ENCODE data around the gene HVCN1. TPM values are rescaled to one million over a fixed set of nuclear protein-coding genes. Genes with fewer than 3 reads are reported as not detected.

Gene HVCN1
- total RNA-seq, 2 donors from 2014 or later: 8.8 to 9.5 TPM

- H3K36me3 Mint-ChIP-seq (ENCODE audit: low read depth): peaks cover 76% of the 10 kb centered on the region
Observed at GRCh38 chr12:110731479-110731878, 42.6 kb upstream of the HVCN1 start.

GRCh38 chr12:110728628-110729027, 39.7 kb upstream of the HVCN1 start:
- Histone ChIP-seq H3K27me3 (ENCODE audit: control insufficient read depth, insufficient read depth, low read length, poor library complexity, severe bottlenecking) (no peaks in the 10 kb centered on the region), H3K27ac (ENCODE audit: low read depth, low read length) (no peak overlapping the region), H3K36me3 (ENCODE audit: control insufficient read depth, insufficient read depth, low read length) (peaks cover 81% of the 10 kb centered on the region), H3K9ac (ENCODE audit: extremely low read depth, low read length, poor library complexity, severe bottlenecking) (no peak overlapping the region), H3K9me3 (ENCODE audit: control insufficient read depth, low read length) (no peaks in the 10 kb centered on the region), H3K4me3 (ENCODE audit: low read length) (no peak overlapping the region), H3K4me1 (ENCODE audit: control insufficient read depth, insufficient read depth, low read length) (peaks cover 11% of the 10 kb centered on the region)
- peak; percentile 10 for DNase-seq
- Mint-ChIP-seq H3K27ac (no peak overlapping the region), H3K36me3 (ENCODE audit: low read depth) (peaks cover 76% of the 10 kb centered on the region), H3K4me1 (peaks cover 31% of the 10 kb centered on the region), H3K4me3 (no peak overlapping the region), H3K27me3 (ENCODE audit: insufficient read depth) (no peaks in the 10 kb centered on the region), H3K9me3 (no peaks in the 10 kb centered on the region)
- no peak for TF ChIP-seq CTCF (conservative IDR thresholded peaks at IDR 0.05)
- WGBS, 2 experiments (ENCODE audit: insufficient coverage in 1 of 2, insufficient read length in 1 of 2): 100% methylated on average over 1 of the region's 1 CpG; no CpG with 5 or more reads in 1 of the 2 experiments

More at GRCh38 chr12:110731479-110731878, 42.6 kb upstream of the HVCN1 start:
- 92 to 96% methylated on average over 2 of the region's 2 CpGs for WGBS, 2 experiments (ENCODE audit: insufficient coverage in 1 of 2, insufficient read length in 1 of 2)
- H3K4me3 ChIP-seq (ENCODE audit: low read length): no peak overlapping the region
- peak; percentile 3 for DNase-seq
- no peak overlapping the region for H3K27ac Mint-ChIP-seq
- H3K9ac ChIP-seq (ENCODE audit: extremely low read depth, low read length, poor library complexity, severe bottlenecking): no peak overlapping the region
- H3K9me3 ChIP-seq (ENCODE audit: control insufficient read depth, low read length): no peaks in the 10 kb centered on the region
- H3K4me1 ChIP-seq (ENCODE audit: control insufficient read depth, insufficient read depth, low read length): peaks cover 11% of the 10 kb centered on the region
- no peaks in the 10 kb centered on the region for H3K27me3 Mint-ChIP-seq (ENCODE audit: insufficient read depth)
- H3K27ac ChIP-seq (ENCODE audit: low read depth, low read length): no peak overlapping the region
- no peak overlapping the region for H3K4me3 Mint-ChIP-seq
- peaks cover 29% of the 10 kb centered on the region for H3K4me1 Mint-ChIP-seq
- no peaks in the 10 kb centered on the region for H3K9me3 Mint-ChIP-seq
- H3K36me3 ChIP-seq (ENCODE audit: control insufficient read depth, insufficient read depth, low read length): peaks cover 78% of the 10 kb centered on the region
- H3K27me3 ChIP-seq (ENCODE audit: control insufficient read depth, insufficient read depth, low read length, poor library complexity, severe bottlenecking): no peaks in the 10 kb centered on the region
- TF ChIP-seq CTCF (conservative IDR thresholded peaks at IDR 0.05): no peak

- Mint-ChIP-seq H3K4me1 (peaks cover 16% of the 10 kb centered on the region), H3K36me3 (ENCODE audit: low read depth) (peaks cover 81% of the 10 kb centered on the region), H3K9me3 (no peaks in the 10 kb centered on the region), H3K4me3 (no peak overlapping the region), H3K27me3 (ENCODE audit: insufficient read depth) (no peaks in the 10 kb centered on the region), H3K27ac (peak overlapping the region; percentile 68)
- no peaks in the 10 kb centered on the region for H3K27me3 ChIP-seq (ENCODE audit: control insufficient read depth, insufficient read depth, low read length, poor library complexity, severe bottlenecking)
- no peak overlapping the region for H3K4me3 ChIP-seq (ENCODE audit: low read length)
- H3K4me1 ChIP-seq (ENCODE audit: control insufficient read depth, insufficient read depth, low read length): no peaks in the 10 kb centered on the region
- H3K27ac ChIP-seq (ENCODE audit: low read depth, low read length): no peak overlapping the region
- WGBS, 2 experiments (ENCODE audit: insufficient coverage in 1 of 2, insufficient read length in 1 of 2): 95% methylated on average over 6 to 9 of the region's 9 CpGs
- peak; percentile 39 for DNase-seq
- TF ChIP-seq CTCF (conservative IDR thresholded peaks at IDR 0.05): no peak
- peaks cover 94% of the 10 kb centered on the region for H3K36me3 ChIP-seq (ENCODE audit: control insufficient read depth, insufficient read depth, low read length)
- no peaks in the 10 kb centered on the region for H3K9me3 ChIP-seq (ENCODE audit: control insufficient read depth, low read length)
- H3K9ac ChIP-seq (ENCODE audit: extremely low read depth, low read length, poor library complexity, severe bottlenecking): no peak overlapping the region
Observed at GRCh38 chr12:110726708-110727369, 37.9 kb upstream of the HVCN1 start.
